Germinal center (tissue), 1 donor: ENCODE measurements around the gene FBH1.
"Not testable (repeated sequence)": the region's sequence is repeated elsewhere in the genome, so short reads cannot be mapped to it uniquely, and the experiment has no call there.

ENCODE experiments used
- DNase-seq: peaks from one replicate; pipeline ENCODE4 v3.0.0; 2012; ENCODE audit warnings: mixed read lengths, low spot score

FBH1 gene

GRCh38 chr10:5876181-5876768, 13.8 kb upstream of the FBH1 start:
- DNase-seq = no peak

GRCh38 chr10:5877041-5877440, 13.0 kb upstream of the FBH1 start:
- DNase-seq = not testable (repeated sequence)

- no peak for DNase-seq
Measured at GRCh38 chr10:5882961-5883360, 7.1 kb upstream of the FBH1 start.

- DNase-seq = no peak
Measured at GRCh38 chr10:5885619-5886018, 4.4 kb upstream of the FBH1 start.

GRCh38 chr10:5887029-5887428, 3.0 kb upstream of the FBH1 start:
- DNase-seq = no peak

GRCh38 chr10:5887641-5888040, 2.4 kb upstream of the FBH1 start:
- no peak for DNase-seq

GRCh38 chr10:5888351-5888750, 1.7 kb upstream of the FBH1 start:
- no peak for DNase-seq

- DNase-seq = peak; percentile 54
Measured at GRCh38 chr10:5888843-5889623, 1.0 kb upstream of the FBH1 start.

GRCh38 chr10:5890452-5890915, 441 bp downstream of the FBH1 start:
- DNase-seq = no peak

GRCh38 chr10:5891009-5891408, 966 bp downstream of the FBH1 start:
- DNase-seq = no peak

- no peak for DNase-seq
Measured at GRCh38 chr10:5892007-5892406, 2.0 kb downstream of the FBH1 start.

GRCh38 chr10:5893321-5893720, 3.3 kb downstream of the FBH1 start:
- DNase-seq = no peak

GRCh38 chr10:5894403-5894802, 4.4 kb downstream of the FBH1 start:
- no peak for DNase-seq

- DNase-seq = no peak
Measured at GRCh38 chr10:5894873-5895272, 4.8 kb downstream of the FBH1 start.

GRCh38 chr10:5895365-5895764, 5.3 kb downstream of the FBH1 start:
- no peak for DNase-seq

- peak; percentile 53 for DNase-seq
Measured at GRCh38 chr10:5895804-5896203, 5.8 kb downstream of the FBH1 start.

- DNase-seq = no peak
Measured at GRCh38 chr10:5896208-5897052, 6.4 kb downstream of the FBH1 start.

- DNase-seq = no peak
Measured at GRCh38 chr10:5897053-5897340, 7.0 kb downstream of the FBH1 start.

GRCh38 chr10:5897504-5897903, 7.5 kb downstream of the FBH1 start:
- DNase-seq = no peak

GRCh38 chr10:5898163-5898562, 8.1 kb downstream of the FBH1 start:
- no peak for DNase-seq

- no peak for DNase-seq
Measured at GRCh38 chr10:5900247-5900646, 10.2 kb downstream of the FBH1 start.

GRCh38 chr10:5902511-5903274, 12.7 kb downstream of the FBH1 start:
- no peak for DNase-seq
